A673 (cell line): ENCODE results near the gene POLA1. TPM values are rescaled to one million over a fixed set of nuclear protein-coding genes. Genes with fewer than 3 reads are reported as not detected.
A peak's percentile ranks its signal among the peaks of the same experiment; 100 is the strongest.

ENCODE experiments used
- BruUV-seq: library from RNA; stranded (reverse); fragments of 400-500 nt; replicated peaks from 2 replicates; lab custom pipeline; 2021; lab: Mats Ljungman, UMichigan
- CTCF ChIA-PET: fragments of 300-600 bp; sonication (Branson Sonifier 250); formaldehyde crosslinking; loops from one replicate; lab custom pipeline; 2022; ENCODE audit warnings: antibody characterized with exemption; lab: Charles Lee
- POLR2A ChIA-PET: fragments of 300-600 bp; sonication (Branson Sonifier 250); formaldehyde crosslinking; loops from one replicate; lab custom pipeline; 2022; ENCODE audit warnings: antibody characterized with exemption; ENCODE audit not compliant: low non-redundant PET; lab: Charles Lee
- DNase-seq: peaks from one replicate; pipeline ENCODE4 v3.0.0-alpha.2; 2015; ENCODE audit warnings: low spot score
- H3K27ac ChIP-seq: fragments of 200-600 bp; sonication (generic); 2 replicates; pipeline ENCODE4 v1.5.1; 2016; ENCODE audit warnings: mixed run types, low read depth, mild to moderate bottlenecking, mixed read lengths, antibody characterized with exemption, low read length; ENCODE audit not compliant: poor library complexity, severe bottlenecking
- H3K27me3 ChIP-seq: fragments of 200-600 bp; sonication (generic); replicated peaks from 2 replicates; pipeline ENCODE4 v1.6.1; 2017; ENCODE audit warnings: mixed run types, low read depth, mild to moderate bottlenecking, mixed read lengths, antibody characterized with exemption, low read length; ENCODE audit not compliant: insufficient read depth, poor library complexity
- H3K36me3 ChIP-seq: fragments of 200-600 bp; sonication (generic); 2 replicates; pipeline ENCODE4 v1.6.1; 2016; ENCODE audit warnings: mixed run types, mild to moderate bottlenecking, mixed read lengths, antibody characterized with exemption, low read length; ENCODE audit not compliant: insufficient read depth, poor library complexity, severe bottlenecking
- H3K4me1 ChIP-seq: fragments of 200-600 bp; sonication (generic); 2 replicates; pipeline ENCODE4 v1.6.1; 2017; ENCODE audit warnings: mixed run types, mild to moderate bottlenecking, mixed read lengths, antibody characterized with exemption, low read length; ENCODE audit not compliant: insufficient read depth, poor library complexity, severe bottlenecking
- H3K4me3 ChIP-seq: fragments of 200-600 bp; sonication (generic); 2 replicates; pipeline ENCODE4 v1.5.1; 2016; ENCODE audit warnings: low read depth, mixed run types, mild to moderate bottlenecking, mixed read lengths, low read length; ENCODE audit not compliant: poor library complexity, severe bottlenecking
- H3K9me3 ChIP-seq: fragments of 200-600 bp; sonication (generic); 2 replicates; pipeline ENCODE4 v1.6.1; 2016; ENCODE audit warnings: mixed run types, low read depth, mild to moderate bottlenecking, mixed read lengths, antibody characterized with exemption, low read length; ENCODE audit not compliant: poor library complexity, severe bottlenecking
- CTCF ChIP-seq: fragments of 300-800, 200-600 bp; sonication (generic); conservative IDR thresholded peaks from 2 replicates; pipeline ENCODE4 v1.5.1; 2017; ENCODE audit warnings: low read depth, mild to moderate bottlenecking, antibody characterized with exemption, low read length, moderate library complexity, mixed read lengths
- EZH2 ChIP-seq: fragments of 200-600 bp; sonication (generic); IDR thresholded peaks from 2 replicates; pipeline ENCODE4 v1.6.1; 2017; ENCODE audit warnings: borderline replicate concordance, low read depth, mild to moderate bottlenecking, mixed read lengths, antibody characterized with exemption, low read length; ENCODE audit not compliant: poor library complexity, severe bottlenecking
- intact Hi-C: fragments of 100-400 bp; cut with micrococcal nuclease; formaldehyde crosslinking; loops from one replicate; pipeline ENCODE4 v1.10.0; 2022; ENCODE audit not compliant: unreplicated experiment
- total RNA-seq: library from RNA; stranded (reverse); gene quantifications from 2 replicates; pipeline ENCODE4 v1.2.3, GENCODE V29; 2021

Gene POLA1
- total RNA-seq, 1 experiment from 2014 or later = 44.9 TPM

DNA sequence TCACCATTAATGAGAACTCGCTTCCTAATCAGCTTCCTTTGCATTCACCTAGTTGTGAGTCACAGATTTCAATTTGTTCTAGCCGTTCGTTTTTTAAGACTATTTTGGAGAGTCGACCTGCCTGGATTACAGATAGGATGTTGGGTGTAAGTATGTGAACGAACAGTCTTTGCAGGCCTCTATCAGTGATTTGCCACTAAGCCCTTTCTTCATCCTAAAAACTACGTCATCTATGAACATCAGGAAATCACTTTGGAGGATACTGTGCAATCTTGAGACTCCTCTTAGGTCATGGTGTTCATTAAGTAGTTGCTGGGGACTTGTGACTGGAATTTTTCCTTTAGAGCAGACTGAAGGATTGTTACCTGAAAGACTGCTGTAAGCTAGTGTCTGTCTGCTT lies 1.1 kb downstream of the POLA1 start:
- TF ChIP-seq EZH2 (no peak), CTCF (no peak)
- no peaks in the 10 kb centered on the region for H3K27me3 ChIP-seq
- H3K9me3 ChIP-seq = no peaks in the 10 kb centered on the region
- DNase-seq = no peak
- peaks cover 6% of the 10 kb centered on the region for H3K36me3 ChIP-seq
- POLR2A ChIA-PET = interaction anchor here (0.6 kb wide), 1 partner anchor 85 kb away, joined by 4 read pairs; no protein-coding TSS in a partner anchor
- no TSS peak for BruUV-seq
- no peak overlapping the region for H3K27ac ChIP-seq
- intact Hi-C loops = no loop called here
- CTCF ChIA-PET = no interaction called here
- no peaks in the 10 kb centered on the region for H3K4me1 ChIP-seq
- peak overlapping the region; percentile 66 for H3K4me3 ChIP-seq

GRCh38 chrX:24696294-24696693 lies 2.6 kb downstream of the POLA1 start:
- H3K27ac ChIP-seq = no peak overlapping the region
- no peak overlapping the region for H3K4me3 ChIP-seq
- intact Hi-C loops = no loop called here
- no peaks in the 10 kb centered on the region for H3K9me3 ChIP-seq
- POLR2A ChIA-PET = no interaction called here
- TF ChIP-seq CTCF = no peak
- no peak for TF ChIP-seq EZH2
- CTCF ChIA-PET = no interaction called here
- H3K27me3 ChIP-seq = no peaks in the 10 kb centered on the region
- H3K4me1 ChIP-seq = no peaks in the 10 kb centered on the region
- peaks cover 19% of the 10 kb centered on the region for H3K36me3 ChIP-seq
- no peak for DNase-seq
- no TSS peak for BruUV-seq

DNA sequence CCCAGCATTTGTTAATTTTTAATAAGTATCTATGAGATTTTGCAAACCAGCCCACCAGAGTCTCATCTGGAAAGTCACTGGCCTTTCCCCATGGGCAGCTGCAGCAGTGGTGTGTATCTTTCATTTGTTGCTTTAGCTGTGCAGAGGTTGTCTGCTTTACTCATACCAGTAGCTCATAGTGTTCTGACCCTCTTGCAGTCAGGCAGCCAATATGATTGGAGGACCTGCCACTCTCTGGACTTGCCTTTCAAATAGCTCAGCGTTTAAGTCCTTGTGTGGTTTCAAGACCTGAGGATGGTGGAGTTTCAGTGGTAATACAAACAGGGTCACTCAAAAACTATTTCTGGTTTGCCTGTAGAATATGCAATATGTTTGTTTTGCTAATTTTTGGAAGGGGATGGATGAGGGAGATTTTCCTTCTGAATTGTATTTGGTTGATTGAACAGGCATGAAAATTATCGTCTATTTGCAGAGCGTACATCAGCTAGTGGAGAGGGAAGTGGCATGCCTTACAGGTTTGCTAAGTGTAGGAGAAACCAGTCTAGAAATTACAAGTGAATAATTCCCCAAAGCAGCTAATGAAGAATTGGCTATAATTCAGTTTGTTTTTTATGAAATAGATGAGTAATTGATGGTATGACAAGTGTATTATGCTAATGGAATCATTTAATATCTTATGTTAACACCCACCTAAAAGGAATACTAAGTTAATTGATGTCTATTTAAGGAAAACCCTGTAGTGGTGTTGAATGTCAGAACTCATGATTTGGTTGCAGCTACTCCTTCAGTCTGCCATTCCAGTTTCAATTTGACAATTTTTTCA lies 8.9 kb downstream of the POLA1 start:
- no peaks in the 10 kb centered on the region for H3K27me3 ChIP-seq
- no peaks in the 10 kb centered on the region for H3K9me3 ChIP-seq
- no peaks in the 10 kb centered on the region for H3K4me1 ChIP-seq
- ChIA-PET POLR2A (no interaction called here), CTCF (no interaction called here)
- DNase-seq = no peak
- TF ChIP-seq EZH2 (no peak), CTCF (no peak)
- no peak overlapping the region for H3K4me3 ChIP-seq
- no peak overlapping the region for H3K27ac ChIP-seq
- no TSS peak for BruUV-seq
- intact Hi-C loops = no loop called here
- peaks cover 32% of the 10 kb centered on the region for H3K36me3 ChIP-seq
